ENCODE data around the gene GPR25.

DNA sequence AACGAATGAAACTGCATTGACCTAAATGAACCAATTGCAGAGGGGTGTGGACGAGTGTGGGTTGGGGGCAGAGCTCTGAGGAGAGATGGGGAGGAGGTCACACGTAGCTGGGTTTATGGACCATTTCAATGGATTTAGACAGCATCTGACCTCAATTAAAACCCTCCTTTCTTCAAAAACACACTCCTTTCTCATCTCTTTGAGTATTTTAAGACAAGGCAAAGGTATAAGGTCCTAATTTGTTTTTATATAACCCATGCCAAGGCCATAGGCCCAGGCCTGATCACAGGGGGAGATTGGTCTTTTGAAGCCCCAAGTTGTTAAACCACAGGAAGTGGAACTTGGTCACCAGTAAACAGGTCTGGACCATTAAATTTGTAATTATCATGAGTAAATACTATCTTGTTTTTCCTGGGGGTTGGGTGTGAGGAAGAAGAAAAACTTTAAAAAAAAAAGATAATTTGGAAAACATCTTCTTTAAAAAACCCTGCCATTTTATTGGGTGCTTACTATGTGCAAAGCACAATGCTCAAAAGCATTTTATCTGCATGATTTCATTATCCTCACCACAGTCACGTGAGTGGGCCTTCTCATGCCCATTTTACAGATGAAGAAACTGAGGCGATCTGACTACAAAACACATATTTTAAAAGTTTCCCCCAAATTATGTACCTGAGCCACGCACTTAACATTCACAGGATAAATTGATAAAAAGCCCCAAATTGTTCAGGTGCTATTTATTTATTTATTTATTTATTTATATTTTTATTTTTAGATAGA lies 13.0 kb downstream of the GPR25 start:
- TF ChIP-seq, protein P1, sequence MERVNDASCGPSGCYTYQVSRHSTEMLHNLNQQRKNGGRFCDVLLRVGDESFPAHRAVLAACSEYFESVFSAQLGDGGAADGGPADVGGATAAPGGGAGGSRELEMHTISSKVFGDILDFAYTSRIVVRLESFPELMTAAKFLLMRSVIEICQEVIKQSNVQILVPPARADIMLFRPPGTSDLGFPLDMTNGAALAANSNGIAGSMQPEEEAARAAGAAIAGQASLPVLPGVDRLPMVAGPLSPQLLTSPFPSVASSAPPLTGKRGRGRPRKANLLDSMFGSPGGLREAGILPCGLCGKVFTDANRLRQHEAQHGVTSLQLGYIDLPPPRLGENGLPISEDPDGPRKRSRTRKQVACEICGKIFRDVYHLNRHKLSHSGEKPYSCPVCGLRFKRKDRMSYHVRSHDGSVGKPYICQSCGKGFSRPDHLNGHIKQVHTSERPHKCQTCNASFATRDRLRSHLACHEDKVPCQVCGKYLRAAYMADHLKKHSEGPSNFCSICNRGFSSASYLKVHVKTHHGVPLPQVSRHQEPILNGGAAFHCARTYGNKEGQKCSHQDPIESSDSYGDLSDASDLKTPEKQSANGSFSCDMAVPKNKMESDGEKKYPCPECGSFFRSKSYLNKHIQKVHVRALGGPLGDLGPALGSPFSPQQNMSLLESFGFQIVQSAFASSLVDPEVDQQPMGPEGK (CRISPR knock-in tag; IDR thresholded peaks at IDR 0.05; ENCODE audit: borderline replicate concordance), result no peak
- TF ChIP-seq ZFP30 (CRISPR knock-in tag; IDR thresholded peaks at IDR 0.05) (no peak), OSR1 (CRISPR knock-in tag; IDR thresholded peaks at IDR 0.05) (no peak), ARNTL (CRISPR knock-in tag; IDR thresholded peaks at IDR 0.05; ENCODE audit: borderline replicate concordance, low read depth) (no peak), ZFP3 (CRISPR knock-in tag; IDR thresholded peaks at IDR 0.05) (no peak), ZNF8 (CRISPR knock-in tag; IDR thresholded peaks at IDR 0.05) (no peak), GLIS3 (CRISPR knock-in tag; IDR thresholded peaks at IDR 0.05) (no peak), ZC3H10 (CRISPR knock-in tag; IDR thresholded peaks at IDR 0.05) (no peak), SNAI2 (CRISPR knock-in tag; IDR thresholded peaks at IDR 0.05) (no peak), RARB (CRISPR knock-in tag; IDR thresholded peaks at IDR 0.05) (no peak), TOX (CRISPR knock-in tag; IDR thresholded peaks at IDR 0.05; ENCODE audit: borderline replicate concordance) (no peak), TCF4 (CRISPR knock-in tag; IDR thresholded peaks at IDR 0.05; ENCODE audit: borderline replicate concordance) (no peak), ISL1 (CRISPR knock-in tag; IDR thresholded peaks at IDR 0.05) (no peak)
- TF ChIP-seq, protein P2, sequence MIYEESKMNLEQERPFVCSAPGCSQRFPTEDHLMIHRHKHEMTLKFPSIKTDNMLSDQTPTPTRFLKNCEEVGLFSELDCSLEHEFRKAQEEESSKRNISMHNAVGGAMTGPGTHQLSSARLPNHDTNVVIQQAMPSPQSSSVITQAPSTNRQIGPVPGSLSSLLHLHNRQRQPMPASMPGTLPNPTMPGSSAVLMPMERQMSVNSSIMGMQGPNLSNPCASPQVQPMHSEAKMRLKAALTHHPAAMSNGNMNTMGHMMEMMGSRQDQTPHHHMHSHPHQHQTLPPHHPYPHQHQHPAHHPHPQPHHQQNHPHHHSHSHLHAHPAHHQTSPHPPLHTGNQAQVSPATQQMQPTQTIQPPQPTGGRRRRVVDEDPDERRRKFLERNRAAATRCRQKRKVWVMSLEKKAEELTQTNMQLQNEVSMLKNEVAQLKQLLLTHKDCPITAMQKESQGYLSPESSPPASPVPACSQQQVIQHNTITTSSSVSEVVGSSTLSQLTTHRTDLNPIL (CRISPR knock-in tag; IDR thresholded peaks at IDR 0.05; ENCODE audit: low read depth), result no peak
